MCF 10A (cell line): ENCODE results near the gene MGAT5B. TPM values are rescaled to one million over a fixed set of nuclear protein-coding genes. Genes with fewer than 3 reads are reported as not detected.

Experiments used
- BruUV-seq: library from RNA; stranded (reverse); fragments of 400-500 nt; replicated peaks from 2 replicates; lab custom pipeline; 2021; lab: Mats Ljungman, UMichigan
- CTCF ChIA-PET: fragments of 300-600 bp; sonication (Branson Sonifier 250); formaldehyde crosslinking; extraction: SDS; loops from one replicate; lab custom pipeline; 2021; ENCODE audit warnings: antibody characterized with exemption, inconsistent platforms; lab: Yijun Ruan, JAX
- POLR2A ChIA-PET: fragments of 300-600, 350-650 bp; sonication (Branson Sonifier 250); formaldehyde crosslinking; extraction: SDS; loops from one replicate; lab custom pipeline; 2020; ENCODE audit warnings: antibody characterized with exemption, inconsistent platforms; lab: Yijun Ruan, JAX
- DNase-seq: peaks from one replicate; pipeline ENCODE4 v3.0.0-alpha.2; 2018; ENCODE audit not compliant: unreplicated experiment
- H3K27ac Mint-ChIP-seq: one replicate; pipeline ENCODE4 v1.8.0; 2022; ENCODE audit warnings: mild to moderate bottlenecking, low read depth, mixed read lengths; ENCODE audit not compliant: unreplicated experiment
- H3K27me3 Mint-ChIP-seq: one replicate; pipeline ENCODE4 v1.8.0; 2022; ENCODE audit warnings: mixed read lengths; ENCODE audit not compliant: insufficient read depth, unreplicated experiment
- H3K36me3 Mint-ChIP-seq: one replicate; pipeline ENCODE4 v1.8.0; 2022; ENCODE audit warnings: mild to moderate bottlenecking, moderate library complexity, mixed read lengths; ENCODE audit not compliant: insufficient read depth, unreplicated experiment
- H3K4me1 Mint-ChIP-seq: one replicate; pipeline ENCODE4 v1.8.0; 2022; ENCODE audit warnings: mixed read lengths; ENCODE audit not compliant: insufficient read depth, unreplicated experiment
- H3K4me3 Mint-ChIP-seq: one replicate; pipeline ENCODE4 v1.8.0; 2022; ENCODE audit warnings: mild to moderate bottlenecking, moderate library complexity, mixed read lengths; ENCODE audit not compliant: unreplicated experiment
- H3K9me3 Mint-ChIP-seq: one replicate; pipeline ENCODE4 v1.8.0; 2022; ENCODE audit warnings: mixed read lengths; ENCODE audit not compliant: unreplicated experiment
- intact Hi-C: fragments of 100-400 bp; cut with micrococcal nuclease; formaldehyde crosslinking; loops from 2 replicates; pipeline ENCODE4 v1.14.1; 2022
- total RNA-seq: library from RNA; stranded (reverse); gene quantifications from 2 replicates; pipeline ENCODE4 v1.2.3, GENCODE V29; 2022
- TF ChIP-seq, protein P1 (sequence below): fragments of 200-600 bp; IDR thresholded peaks from one replicate; pipeline ENCODE4 v1.8.0; 2022; ENCODE audit warnings: antibody characterized with exemption, mild to moderate bottlenecking; ENCODE audit not compliant: unreplicated experiment

The MGAT5B gene
- total RNA-seq, 1 experiment from 2014 or later, result 1.7 TPM

DNA sequence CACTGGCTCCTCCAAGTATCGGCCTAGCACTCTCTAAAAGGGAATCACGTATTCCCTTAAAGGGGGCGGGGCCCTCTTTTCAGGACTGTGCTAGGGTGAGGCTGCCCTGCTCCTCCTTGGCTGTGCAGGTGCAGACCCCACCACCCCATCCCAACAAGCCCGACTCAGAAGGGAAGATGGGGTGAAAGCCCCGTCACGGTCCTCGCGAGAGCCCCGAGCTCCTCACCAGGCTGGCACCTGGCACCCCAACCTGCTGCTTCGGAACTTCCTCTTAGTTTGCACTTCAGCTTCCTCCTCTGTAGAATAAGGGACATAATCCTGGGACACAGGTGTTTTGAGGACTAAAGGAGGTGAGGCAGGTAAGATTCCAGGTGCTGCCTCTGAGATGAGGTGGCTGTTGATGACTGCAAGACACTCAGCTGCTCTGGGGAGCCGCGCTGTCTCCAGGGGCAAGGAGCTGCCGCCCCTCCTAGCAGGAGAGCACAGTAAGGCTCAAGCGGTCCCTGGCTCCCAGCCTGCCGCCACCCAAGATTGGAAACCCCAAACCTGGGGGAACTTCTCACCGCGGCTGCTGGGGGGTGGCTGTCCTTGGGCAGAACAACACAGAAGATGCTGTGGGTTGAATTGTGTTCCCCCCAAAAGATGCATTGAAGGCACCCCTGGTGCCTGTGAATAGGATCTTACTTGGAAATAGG, 88.8 kb downstream of the MGAT5B start:
- TF ChIP-seq, protein P1, sequence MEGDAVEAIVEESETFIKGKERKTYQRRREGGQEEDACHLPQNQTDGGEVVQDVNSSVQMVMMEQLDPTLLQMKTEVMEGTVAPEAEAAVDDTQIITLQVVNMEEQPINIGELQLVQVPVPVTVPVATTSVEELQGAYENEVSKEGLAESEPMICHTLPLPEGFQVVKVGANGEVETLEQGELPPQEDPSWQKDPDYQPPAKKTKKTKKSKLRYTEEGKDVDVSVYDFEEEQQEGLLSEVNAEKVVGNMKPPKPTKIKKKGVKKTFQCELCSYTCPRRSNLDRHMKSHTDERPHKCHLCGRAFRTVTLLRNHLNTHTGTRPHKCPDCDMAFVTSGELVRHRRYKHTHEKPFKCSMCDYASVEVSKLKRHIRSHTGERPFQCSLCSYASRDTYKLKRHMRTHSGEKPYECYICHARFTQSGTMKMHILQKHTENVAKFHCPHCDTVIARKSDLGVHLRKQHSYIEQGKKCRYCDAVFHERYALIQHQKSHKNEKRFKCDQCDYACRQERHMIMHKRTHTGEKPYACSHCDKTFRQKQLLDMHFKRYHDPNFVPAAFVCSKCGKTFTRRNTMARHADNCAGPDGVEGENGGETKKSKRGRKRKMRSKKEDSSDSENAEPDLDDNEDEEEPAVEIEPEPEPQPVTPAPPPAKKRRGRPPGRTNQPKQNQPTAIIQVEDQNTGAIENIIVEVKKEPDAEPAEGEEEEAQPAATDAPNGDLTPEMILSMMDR, result no peak
- POLR2A ChIA-PET, result no interaction called here
- H3K4me3 Mint-ChIP-seq, result no peak overlapping the region
- no TSS peak for BruUV-seq
- CTCF ChIA-PET, result no interaction called here
- no peaks in the 10 kb centered on the region for H3K4me1 Mint-ChIP-seq
- H3K36me3 Mint-ChIP-seq, result no peaks in the 10 kb centered on the region
- peaks cover 42% of the 10 kb centered on the region for H3K27me3 Mint-ChIP-seq
- intact Hi-C loops, result no loop called here
- H3K27ac Mint-ChIP-seq, result no peak overlapping the region
- H3K9me3 Mint-ChIP-seq, result no peaks in the 10 kb centered on the region
- DNase-seq, result no peak

DNA sequence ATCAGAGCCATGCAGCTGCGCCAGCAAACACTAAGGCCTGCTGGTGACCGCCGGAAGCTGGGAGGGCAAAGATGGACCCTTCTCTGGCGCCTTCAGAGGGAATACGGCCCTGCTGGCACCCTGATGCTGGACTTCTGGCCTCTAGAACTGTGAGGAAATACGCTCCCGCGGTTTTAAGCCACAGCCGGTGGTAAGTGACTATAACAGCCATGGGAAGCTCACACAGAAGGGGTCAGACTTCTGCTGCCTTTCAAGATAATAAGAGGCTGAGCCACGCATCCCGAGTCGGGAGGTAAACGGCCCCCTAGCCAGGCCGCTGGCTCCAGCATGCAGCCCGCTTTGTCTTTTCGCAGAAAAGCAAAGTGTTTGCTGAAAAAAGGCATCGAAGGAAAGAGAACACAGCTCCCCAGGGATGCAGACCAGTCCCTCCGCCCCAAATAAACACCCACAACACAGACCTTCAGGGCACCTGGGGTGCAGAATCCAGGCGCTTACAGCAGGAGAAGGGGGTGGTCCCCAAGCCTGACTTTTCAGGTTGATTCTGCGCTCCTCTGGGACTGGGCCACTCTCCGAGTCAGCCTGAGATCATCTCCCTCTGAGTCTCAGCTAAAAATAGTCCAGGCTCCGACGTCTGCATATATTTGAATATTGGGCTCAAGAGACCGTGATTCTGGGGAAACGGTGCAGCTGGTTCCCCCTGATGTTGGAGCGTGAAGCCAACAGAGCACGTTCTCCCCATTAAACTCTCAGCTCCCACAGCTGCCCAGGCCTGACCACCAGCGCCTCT, 89.7 kb downstream of the MGAT5B start:
- Mint-ChIP-seq H3K27me3 (peaks cover 50% of the 10 kb centered on the region), H3K4me3 (no peak overlapping the region), H3K9me3 (peaks cover 4% of the 10 kb centered on the region), H3K4me1 (no peaks in the 10 kb centered on the region), H3K27ac (no peak overlapping the region), H3K36me3 (no peaks in the 10 kb centered on the region)
- POLR2A ChIA-PET, result no interaction called here
- intact Hi-C loops, result no loop called here
- no peak for DNase-seq
- BruUV-seq, result no TSS peak
- CTCF ChIA-PET, result interaction anchor here (0.5 to 0.9 kb wide), 2 partner anchors 268 to 497 kb away, joined by 3 read pairs; no protein-coding TSS in a partner anchor
- TF ChIP-seq, protein P1, result no peak

DNA sequence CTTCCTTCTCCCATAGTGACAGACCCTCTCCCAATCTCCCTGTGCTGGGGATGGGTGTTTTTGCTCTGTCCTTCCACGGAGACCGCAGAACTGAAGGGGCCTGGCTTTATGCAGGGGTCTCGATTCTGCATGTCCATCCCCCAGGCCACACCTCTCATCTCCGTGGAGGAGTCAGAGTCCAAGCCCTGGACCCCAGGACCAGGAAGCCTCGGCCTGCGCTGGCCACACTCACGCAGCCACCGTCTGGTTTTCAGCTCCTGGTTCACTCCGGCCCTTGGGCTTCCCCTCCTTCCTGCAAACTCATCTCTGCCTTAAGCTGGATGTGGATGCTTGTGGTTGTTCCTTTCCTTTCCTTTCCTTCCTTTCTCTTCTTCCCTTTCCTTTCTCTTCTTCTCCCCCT, 90.8 kb downstream of the MGAT5B start:
- Mint-ChIP-seq H3K36me3 (no peaks in the 10 kb centered on the region), H3K27ac (no peak overlapping the region), H3K27me3 (peaks cover 61% of the 10 kb centered on the region), H3K9me3 (peaks cover 6% of the 10 kb centered on the region), H3K4me1 (no peaks in the 10 kb centered on the region), H3K4me3 (no peak overlapping the region)
- TF ChIP-seq, protein P1, result no peak
- intact Hi-C loops, result no loop called here
- no peak for DNase-seq
- no TSS peak for BruUV-seq
- CTCF ChIA-PET, result no interaction called here
- POLR2A ChIA-PET, result no interaction called here

DNA sequence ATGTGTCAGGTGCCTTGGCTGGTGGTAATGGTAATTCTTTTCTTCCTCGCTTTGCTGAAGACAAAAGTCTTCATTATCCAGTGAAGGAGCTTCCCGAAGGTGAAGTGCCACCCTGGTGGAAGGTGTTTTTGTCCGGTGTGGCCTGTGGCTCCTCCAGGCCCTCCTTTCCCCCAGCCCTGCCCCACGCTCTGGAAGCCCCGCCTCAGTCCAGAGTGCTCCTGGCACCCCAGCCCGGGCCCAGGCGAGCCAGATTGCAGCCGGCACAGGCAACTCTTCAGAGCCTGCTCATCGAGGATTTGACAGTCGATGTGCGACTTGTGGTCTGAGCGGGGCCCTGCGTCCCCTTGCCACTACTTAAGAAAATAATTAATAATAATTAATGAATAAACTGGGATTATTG, 93.7 kb downstream of the MGAT5B start:
- Mint-ChIP-seq H3K27me3 (peaks cover 87% of the 10 kb centered on the region), H3K27ac (no peak overlapping the region), H3K4me3 (no peak overlapping the region), H3K9me3 (peaks cover 6% of the 10 kb centered on the region), H3K36me3 (no peaks in the 10 kb centered on the region), H3K4me1 (no peaks in the 10 kb centered on the region)
- DNase-seq, result no peak
- intact Hi-C loops, result no loop called here
- no TSS peak for BruUV-seq
- TF ChIP-seq, protein P1, result no peak
- ChIA-PET CTCF (interaction anchor here (0.6 kb wide), 1 partner anchor 31 kb away, joined by 3 read pairs; no protein-coding TSS in a partner anchor), POLR2A (no interaction called here)
